Cortex of kidney (tissue), 1 donor: Measurements from ENCODE around the gene SDK1.

Source experiments
- DNase-seq: peaks from one replicate; lab custom pipeline; 2025; lab: John Stamatoyannopoulos, UW

The SDK1 gene

GRCh38 chr7:4177001-4177400, 875.9 kb downstream of the SDK1 start:
- no peak for DNase-seq

DNA sequence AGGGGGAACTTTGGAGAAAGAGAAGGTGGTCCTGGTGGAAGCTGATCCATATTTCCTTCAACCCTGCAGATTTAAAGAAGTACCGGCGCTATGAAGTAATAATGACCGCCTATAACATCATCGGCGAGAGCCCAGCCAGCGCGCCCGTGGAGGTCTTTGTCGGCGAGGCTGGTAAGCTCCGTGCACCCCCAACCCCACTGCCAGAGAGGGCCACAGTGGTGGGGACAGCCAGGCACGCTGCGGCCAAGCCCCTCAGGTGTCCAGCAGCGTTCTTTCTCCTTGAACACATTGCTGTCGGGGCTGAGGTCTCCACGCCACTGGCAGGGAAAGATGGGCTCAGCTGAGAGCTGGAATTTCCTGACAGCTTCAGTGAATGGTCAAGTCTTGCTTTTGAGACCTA, 877.4 kb downstream of the SDK1 start:
- no peak for DNase-seq

GRCh38 chr7:4178916-4179687, 878.0 kb downstream of the SDK1 start:
- no peak for DNase-seq

- DNase-seq = no peak
Observed at GRCh38 chr7:4179688-4180380, 878.8 kb downstream of the SDK1 start.

- no peak for DNase-seq
Observed at GRCh38 chr7:4181446-4181845, 880.4 kb downstream of the SDK1 start.

- no peak for DNase-seq
Observed at GRCh38 chr7:4182605-4183300, 881.7 kb downstream of the SDK1 start.

DNA sequence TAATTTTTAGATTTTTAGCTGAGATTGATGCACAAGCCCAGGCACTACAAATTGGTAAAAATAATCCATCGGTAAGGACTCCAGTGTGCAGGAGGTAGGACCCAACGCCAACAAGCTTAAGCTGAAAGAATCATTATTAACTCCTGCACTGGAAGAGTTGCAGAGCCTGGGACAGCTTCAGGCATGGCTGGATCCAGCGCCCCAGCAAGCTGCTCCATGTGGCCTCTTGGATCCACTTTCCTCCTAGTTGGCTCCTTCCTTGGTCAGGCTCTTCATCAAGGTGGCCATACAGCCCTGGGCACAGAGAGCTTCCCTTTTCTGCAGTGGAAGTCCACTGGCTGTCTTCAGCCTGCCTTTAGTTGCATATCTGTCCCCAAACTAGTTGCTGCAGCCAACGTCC, 883.6 kb downstream of the SDK1 start:
- DNase-seq = no peak

- no peak for DNase-seq
Observed at GRCh38 chr7:4185136-4185535, 884.1 kb downstream of the SDK1 start.

DNA sequence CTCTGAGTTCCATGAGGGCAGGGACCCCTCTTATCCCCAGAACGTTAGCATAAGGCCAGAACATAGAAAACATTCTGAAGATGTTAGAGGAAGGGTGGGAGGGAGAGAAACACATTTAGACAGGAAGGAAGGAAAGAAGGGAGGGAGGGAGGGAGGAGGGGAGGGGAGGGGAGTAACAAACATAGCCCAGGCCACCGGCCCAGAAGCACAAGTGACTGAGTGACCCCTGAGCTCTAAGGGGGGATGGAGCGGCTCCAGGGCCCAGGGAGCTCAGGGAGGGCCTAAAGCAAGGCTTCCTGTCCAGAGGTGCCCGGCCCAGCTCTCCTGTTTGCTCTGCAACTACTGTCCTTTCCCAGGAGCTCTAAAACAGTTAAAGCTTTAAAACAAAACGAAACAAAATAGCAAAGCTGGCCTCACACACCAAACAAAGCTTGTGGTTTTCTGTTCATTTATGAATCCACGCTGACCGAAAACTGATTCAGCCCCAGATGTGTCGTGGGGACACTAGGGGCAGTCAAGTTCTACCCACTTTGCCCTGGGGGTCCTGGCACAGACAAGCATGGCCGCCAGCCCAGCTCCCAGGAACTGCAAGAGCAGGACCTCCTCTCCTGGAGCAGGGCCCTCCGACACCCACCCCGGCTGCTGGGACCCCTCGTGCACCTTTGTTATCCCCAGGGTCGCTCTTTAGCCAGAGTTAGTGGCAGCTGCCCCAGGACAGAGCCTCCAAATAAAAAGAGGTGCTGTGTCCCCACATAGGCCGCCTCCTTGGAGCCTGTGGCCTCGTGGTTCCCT, 884.9 kb downstream of the SDK1 start:
- DNase-seq = no peak

DNA sequence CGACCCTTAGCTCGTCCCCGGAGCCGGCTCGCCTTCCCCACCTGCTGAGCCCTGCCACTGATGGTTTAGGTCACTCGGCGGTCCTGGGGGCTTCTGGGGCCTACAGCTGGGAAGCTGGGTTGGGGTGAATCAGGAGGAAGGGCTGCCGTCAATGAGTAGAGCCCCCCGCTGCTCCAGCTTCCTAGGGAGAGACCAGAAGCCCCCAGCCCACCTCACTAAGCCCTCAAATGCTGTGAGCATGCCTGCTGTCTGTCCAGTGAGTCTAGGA, 885.4 kb downstream of the SDK1 start:
- no peak for DNase-seq

DNA sequence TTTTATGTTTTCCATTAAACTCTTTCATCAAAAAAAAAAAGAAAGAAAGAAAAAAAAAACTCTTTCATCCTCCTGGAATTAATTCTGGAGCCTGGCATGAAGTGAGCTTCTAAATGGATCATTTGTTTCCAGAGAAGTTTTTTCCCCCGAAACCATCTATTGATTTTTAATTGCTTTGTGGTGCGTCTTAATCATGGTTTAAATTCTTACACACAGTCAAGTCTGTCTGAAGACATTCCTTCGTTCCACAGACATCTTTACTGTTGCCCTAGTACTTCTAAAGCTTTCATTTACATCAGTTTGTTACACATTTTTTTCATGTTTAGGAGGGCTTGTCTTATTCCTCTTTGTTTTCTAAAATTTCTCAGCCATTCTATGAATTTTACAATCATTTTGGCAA, 887.6 kb downstream of the SDK1 start:
- no peak for DNase-seq

DNA sequence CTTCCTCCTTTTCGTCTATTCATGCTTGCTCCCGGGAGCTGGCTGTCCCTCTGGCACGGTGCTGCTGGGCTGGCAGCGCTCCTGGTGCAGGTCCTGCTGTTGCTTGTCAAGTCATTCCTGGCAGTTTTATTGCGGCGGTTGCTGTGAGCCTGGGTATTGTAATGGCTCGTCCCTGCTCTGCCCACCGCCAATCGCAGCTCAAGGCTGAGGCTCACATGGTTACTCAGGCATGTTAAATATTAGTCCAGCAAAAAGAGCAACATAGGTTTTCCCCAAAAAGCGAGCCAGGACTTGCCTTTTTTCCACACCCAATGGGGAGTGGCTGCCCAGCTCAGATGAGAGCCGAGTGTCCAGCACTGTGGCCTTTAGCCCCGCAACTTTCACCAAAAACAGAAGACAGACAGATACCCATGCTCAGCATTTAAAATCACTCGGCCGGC, 888.1 kb downstream of the SDK1 start:
- DNase-seq = no peak

DNA sequence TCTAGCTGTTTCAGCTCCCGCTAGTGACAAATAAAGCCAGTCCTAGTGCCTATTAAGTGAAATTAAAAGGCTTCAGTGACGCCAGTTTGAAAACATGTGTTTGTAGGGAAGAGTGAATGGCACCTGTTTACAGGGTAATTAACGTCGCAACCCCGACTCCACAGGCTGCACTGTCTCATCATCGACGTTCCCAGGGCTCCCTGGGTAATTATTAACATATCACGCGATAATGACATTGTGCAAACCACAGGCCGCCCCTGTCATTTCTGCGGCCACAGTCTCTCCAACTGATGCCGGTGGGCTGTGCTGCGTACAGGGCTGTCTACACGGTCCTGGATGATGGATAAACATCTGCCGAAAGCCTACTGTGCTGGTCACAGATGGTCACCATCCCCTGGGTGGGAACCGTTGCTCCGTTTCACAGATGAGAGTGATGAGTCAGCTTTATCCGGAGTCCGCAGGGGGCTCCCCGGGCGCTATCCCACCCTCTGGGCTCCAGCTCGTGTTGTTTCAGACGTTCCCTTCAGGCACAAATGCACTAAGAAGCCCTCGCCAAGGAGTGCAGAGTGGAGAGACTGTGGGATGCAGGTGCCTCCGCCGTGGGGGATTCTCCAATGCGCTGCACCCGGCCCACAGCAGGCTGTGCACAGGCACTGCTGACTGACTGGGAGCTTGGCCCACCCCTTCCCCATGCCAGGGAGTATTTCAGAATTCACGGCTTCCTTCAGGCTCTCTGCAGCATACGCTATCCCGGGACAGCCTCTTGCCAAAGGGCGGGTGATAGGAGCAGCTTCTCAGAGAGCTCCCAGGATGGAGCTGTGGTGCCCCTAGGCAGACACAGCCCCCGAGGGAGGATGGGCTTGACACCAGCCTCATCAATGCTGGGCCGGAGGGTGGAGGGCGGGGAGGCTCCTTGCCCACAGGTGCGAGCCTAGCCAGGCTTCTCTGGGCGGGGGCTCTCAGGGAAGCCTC, 889.2 kb downstream of the SDK1 start:
- DNase-seq = no peak

DNA sequence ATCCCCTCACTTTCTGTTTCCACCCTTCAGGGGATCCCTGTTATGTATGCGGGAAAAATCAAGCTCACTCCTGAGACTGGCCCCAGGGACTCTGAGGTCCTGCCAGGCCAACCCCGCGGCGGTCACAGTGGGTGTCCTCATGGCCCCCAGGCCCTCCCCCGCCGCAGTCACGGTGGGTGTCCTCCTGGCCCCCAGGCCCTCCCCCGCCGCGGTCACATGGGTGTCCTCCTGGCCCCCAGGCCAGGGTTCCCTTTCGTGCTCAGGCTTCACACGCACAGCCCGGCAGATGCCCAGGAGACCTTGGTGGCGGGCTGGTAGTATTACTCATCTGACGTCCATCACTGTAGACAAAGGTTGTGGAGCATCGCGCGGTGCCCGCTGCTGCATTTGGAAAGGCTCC, 890.0 kb downstream of the SDK1 start:
- no peak for DNase-seq

- DNase-seq = no peak
Observed at GRCh38 chr7:4191525-4191924, 890.5 kb downstream of the SDK1 start.

DNA sequence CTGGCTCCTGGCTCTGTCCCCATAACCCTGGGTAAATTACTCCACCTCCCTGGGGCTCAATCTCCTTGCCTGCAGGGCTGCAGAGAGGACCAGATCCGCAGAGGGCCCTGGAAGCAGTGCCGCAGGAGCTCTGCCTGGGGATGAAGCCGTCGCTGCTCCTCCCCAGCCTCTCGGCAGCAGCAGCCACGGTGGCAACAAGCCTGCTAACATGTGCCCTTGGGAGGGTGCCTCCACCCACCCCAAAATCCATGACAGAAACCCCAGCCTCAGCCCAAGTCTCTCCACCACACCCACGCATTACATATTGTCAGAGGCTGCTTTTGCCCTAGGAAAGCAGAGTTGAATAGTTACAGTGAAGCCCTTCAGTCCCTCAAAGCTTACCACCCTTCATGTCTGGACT, 894.6 kb downstream of the SDK1 start:
- no peak for DNase-seq

DNA sequence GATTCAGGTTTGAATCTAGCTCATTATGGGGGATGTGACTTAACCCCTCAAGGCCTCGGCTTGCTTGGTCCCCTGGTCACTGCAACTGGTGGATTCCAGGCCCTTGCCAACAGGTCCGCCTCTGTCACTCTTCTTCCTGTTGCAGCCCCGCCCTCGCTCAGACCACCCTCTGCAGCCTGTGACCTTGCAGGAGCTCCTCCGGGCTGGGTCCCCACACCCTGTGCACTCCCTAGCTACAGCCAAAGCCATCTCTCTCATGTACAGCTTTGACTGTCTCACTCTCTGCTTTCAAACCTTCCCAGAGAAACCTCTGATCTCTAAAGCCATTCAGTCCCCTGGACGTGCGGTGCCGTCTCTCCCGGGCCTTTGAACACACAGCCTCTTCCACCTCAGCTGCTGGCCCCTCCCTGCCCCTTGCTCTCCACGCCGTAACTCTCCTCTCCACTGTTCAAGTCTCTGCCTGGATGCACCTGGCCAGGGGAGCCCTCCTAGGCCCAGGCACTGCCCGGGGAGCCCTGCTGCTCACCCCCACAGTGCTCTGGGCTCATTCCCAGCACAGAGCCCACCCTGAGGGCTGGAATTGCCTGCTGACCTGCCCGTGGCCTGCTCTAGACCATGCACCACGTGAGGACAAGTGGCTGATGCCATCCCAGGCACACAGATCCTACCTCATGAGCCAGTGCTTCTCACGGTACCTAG, 895.2 kb downstream of the SDK1 start:
- DNase-seq = no peak

GRCh38 chr7:4198301-4198700, 897.2 kb downstream of the SDK1 start:
- DNase-seq = no peak

DNA sequence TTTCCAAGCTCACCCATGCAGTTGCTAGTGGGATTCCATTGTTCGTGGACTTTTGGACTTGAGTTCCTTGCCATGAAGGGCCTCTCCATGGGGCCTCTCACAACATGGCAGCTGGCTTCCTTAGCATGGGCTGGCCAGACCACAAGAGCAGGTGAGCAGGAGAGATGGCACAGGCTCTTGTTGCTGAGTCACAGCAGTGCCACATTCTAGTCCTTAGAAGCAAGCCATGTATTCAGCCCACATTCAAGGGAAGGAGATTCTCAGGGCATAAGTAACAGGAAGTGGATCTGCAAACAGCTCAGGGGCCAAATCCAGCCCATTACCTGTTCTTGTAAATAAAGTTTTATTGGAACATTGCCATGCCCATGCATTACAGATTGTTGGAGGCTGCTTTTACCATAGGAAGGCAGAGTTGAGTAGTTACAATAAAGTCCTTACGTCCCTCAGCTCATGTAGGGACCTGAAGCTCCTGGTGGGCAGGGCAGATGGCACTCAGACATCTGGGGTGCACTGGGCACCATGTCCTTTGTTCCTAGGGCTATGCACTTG, 899.6 kb downstream of the SDK1 start:
- DNase-seq = no peak

GRCh38 chr7:4201566-4201965, 900.5 kb downstream of the SDK1 start:
- no peak for DNase-seq
